Medulla oblongata (tissue), 1 donor: ENCODE results near the gene FHOD3.
"Not testable (repeated sequence)": the region's sequence is repeated elsewhere in the genome, so short reads cannot be mapped to it uniquely, and the experiment has no call there.

Experiments used
- DNase-seq: peaks from one replicate; pipeline ENCODE4 v3.0.0-alpha.2; 2015; ENCODE audit errors: extremely low spot score

The FHOD3 gene

GRCh38 chr18:36777566-36777965 lies 480.1 kb downstream of the FHOD3 start:
- no peak for DNase-seq

DNA sequence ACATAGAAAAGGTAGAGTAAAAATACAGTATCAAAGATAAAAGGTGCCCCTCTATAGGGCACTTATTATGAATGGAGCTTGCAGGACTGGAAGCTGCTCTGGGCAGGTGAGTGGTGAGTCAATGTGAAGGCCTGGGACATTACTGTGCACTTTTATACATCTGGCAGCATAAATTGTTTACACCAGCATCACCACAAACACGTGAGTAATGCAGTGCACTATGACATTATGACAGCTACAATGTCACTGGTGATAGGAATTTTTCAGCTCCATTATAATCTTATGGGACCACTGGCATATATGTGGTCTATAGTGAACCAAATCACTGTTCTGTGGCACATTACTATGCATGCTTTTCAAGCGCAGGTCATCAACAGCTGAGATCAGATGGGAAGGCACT lies 483.2 kb downstream of the FHOD3 start:
- DNase-seq, result no peak

DNA sequence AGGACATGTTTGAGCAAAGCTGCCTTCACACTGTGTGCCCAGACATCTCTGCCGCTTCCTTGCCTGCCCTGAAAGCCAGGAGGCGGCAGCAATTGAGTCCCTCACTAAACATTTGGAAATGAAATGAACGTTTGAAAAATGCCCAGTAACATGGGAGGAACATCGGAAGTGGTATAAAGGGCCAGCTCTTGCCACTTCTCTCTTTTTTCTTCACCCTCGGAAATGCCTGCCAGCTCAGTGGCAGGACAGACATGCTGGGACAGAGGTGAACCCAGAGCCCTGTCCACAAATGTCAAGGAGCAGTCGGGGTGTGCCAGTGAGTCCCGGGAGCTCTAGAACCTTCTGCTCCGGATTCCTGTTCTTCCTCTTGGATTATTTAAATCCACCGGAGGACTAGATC lies 485.2 kb downstream of the FHOD3 start:
- DNase-seq, result no peak

- DNase-seq, result no peak
Measured at GRCh38 chr18:36783792-36784191, 486.3 kb downstream of the FHOD3 start.

DNA sequence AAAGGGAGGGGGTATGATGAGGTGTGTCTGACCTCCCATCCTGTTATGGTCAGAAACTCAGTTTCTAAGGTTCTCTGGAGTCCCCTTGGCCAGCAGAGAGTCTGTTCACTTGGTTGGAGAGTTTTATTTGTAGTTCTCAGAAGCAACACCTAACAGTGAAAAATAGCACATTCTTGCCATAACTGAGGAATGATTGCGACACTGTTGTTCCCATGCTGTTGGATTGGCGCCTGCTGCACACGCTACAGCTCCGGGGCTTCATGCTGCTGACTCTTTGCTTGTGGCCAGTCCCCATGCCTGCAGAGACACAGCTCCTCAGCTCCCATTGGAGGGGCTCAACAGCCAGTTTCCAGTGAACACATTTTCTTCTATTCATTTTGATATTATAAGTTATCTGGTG lies 489.2 kb downstream of the FHOD3 start:
- no peak for DNase-seq

DNA sequence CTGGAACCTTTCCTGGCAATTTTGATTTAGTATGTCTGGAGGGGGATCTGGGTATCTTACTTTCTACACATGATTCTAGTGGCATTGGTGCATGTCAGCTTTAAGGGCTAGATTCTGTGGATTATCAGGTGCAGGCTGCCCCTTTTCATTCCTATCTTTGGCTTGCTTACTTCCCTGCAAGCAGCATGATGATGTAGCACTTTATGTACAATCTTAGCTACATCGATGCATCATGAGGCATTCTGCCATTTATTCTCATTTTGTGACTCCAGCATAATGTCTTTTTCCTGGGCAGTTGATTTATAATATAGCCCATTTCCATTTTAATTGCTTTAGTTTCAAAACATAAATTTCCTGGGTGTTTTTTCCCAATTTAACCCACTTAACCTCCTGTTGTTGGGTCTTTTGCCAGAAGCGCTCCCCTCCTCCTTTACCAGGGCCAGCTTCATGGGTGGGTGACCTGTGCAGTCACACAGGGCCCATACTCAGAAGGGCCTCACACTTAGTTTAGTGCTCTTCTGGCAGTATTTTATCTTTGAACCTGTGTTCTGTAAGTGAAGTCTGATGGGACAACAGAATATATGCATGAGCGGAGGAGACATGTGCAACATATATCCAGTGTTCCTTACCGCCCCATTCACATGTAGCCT lies 495.2 kb downstream of the FHOD3 start:
- no peak for DNase-seq

- DNase-seq, result no peak
Measured at GRCh38 chr18:36798738-36799473, 501.4 kb downstream of the FHOD3 start.

- no peak for DNase-seq
Measured at GRCh38 chr18:36805105-36805504, 507.6 kb downstream of the FHOD3 start.

DNA sequence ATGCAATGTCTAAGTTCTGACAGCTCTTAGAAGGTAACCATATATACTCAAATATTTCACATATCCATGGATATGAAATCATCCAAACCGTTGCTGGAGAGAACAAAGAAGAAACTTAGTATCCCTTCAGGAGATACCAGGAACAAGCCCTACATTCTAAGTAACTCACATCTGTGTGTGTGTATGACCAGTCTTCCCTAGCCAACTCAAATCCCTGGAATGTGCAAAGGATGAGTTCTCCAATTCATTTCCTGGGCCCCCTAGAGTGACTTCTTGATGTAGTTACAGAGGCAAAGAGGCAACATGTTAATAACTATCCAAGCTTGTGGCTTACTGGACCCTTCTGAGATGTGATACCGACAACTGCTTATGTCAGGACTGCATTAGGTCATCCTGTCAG lies 511.2 kb downstream of the FHOD3 start:
- no peak for DNase-seq

GRCh38 chr18:36809590-36810381 lies 512.3 kb downstream of the FHOD3 start:
- peak; percentile 85 for DNase-seq

DNA sequence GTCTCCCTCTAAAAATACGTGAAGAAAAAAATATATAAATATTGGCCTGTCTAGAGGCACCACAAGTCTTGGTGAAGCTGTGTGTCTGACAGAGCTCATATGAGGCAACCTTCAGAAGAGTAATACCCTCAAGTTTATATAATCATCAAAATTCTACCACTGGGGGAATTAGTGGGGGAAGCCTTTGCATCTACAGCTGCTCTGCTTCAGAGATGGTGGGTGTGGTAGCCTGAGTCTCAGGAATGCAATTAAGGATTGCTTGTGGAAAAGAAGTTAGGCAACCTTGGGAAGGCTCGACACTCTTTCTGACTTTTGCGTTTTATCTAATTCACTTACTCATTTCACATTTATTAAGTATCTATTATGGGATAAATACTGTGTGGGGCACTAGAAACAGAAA lies 513.9 kb downstream of the FHOD3 start:
- DNase-seq, result no peak

- no peak for DNase-seq
Measured at GRCh38 chr18:36811955-36812354, 514.4 kb downstream of the FHOD3 start.

DNA sequence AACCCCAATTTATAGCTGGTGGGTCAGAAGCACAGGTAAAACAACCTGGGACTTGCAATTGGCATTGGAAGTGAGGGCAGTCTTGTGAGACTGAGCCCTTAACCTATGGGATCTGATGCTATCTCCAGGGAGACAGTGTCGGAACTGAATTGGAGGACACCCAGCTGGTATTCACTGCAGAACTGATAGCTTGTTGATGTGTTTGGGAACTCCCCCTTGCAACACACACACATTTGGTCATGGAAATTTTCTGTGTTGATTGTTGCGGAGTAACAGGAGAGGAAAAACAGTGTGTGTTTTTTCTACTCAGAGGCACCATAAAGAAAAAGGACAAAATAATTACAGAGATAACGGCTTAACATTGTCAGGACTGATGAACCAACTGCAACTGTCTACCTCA lies 515.2 kb downstream of the FHOD3 start:
- no peak for DNase-seq

DNA sequence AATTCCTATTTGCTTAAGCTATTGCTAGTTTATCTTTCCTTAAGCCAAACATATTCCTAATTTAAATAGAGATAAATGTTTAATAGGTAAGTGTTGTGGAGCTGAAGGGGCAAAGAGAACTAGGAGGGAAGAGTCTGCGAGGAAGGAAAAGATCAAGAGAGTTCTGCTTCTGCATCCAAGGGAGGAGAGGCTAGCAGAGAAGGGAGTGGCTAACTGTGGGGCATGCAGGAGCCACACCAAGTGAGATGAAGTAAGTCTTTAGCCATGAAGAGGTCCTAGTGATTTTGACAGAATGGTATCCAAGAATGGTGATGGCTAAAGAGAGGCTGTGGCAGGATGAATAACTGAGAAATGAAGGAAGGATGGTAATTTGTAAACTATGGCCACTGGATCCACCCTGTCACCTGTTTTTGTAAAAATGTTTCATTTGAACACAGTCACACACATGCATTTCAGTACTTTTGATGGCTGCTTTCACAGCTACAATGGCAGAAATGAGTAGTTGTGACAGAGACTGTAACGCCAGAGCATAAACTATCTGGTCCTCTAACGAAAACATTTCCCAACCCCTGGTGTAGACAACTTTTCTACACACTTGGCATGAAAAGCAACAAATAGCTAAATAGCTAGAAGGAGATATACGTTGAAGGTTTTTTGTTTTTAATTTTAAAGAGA lies 515.7 kb downstream of the FHOD3 start:
- DNase-seq, result no peak

- DNase-seq, result no peak
Measured at GRCh38 chr18:36813824-36814223, 516.3 kb downstream of the FHOD3 start.

GRCh38 chr18:36814994-36815393 lies 517.5 kb downstream of the FHOD3 start:
- DNase-seq, result no peak

- not testable (repeated sequence) for DNase-seq
Measured at GRCh38 chr18:36816096-36816495, 518.6 kb downstream of the FHOD3 start.

GRCh38 chr18:36817039-36817438 lies 519.5 kb downstream of the FHOD3 start:
- DNase-seq, result no peak

DNA sequence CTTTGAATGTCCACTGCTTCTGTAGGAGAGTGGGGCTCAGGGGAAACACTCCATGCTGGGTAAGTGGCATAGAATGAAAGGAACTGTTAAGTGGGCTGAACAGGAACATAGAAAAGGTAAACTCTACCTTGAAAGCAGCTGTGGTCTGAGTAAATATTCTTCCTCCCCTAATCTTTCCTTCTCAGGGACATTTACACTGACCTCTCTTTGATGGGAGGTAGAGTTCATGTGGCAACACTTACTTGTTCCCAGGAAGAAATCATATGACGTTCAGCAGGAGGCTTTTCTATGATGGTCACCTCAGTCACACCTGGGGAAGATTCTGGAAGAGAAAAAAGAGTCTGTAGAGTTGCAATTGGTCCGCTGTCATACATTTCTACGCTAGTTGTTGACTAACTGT lies 521.1 kb downstream of the FHOD3 start:
- DNase-seq, result no peak

GRCh38 chr18:36819621-36820020 lies 522.1 kb downstream of the FHOD3 start:
- no peak for DNase-seq

DNA sequence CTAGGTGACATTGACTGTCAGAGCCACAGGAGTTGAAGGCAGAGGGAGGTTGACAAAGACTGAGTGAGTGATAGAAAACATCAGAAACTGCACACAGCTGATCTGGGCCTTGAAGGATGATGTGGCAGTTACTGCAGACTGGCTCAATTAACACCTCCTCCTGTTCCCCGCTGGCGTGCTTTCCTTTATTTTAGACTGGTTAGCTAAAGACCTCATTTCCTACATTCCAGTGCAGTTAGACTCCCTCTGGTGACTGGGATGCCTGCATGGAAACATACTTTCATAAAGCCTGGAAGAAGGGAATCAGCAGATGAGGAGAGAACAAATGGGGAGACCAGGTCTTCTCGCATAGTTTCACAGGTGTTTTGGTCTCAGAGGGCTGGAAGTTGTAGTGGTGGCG lies 524.2 kb downstream of the FHOD3 start:
- DNase-seq, result no peak

DNA sequence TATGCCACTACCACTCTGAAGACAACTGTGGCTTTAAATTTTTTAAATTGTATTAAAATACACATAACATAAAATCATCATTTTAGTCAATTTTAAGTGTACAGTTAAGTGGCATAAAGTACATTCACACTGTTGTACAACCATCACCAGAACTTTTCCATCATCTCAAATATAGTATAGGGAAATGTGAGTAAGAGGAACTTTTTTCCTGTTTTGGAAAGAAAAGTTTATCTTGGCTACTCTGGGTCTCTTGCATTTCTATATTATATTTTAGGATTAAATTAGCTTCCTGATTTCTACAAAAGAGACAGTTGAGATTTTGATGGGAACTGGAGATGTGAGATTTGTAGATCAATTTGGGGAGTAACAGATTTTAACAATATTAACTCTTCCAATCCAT lies 528.0 kb downstream of the FHOD3 start:
- DNase-seq, result no peak
